Umbilical cord (tissue), 2 donors: ENCODE results near the gene ZIM2. TPM values are rescaled to one million over a fixed set of nuclear protein-coding genes. Genes with fewer than 3 reads are reported as not detected.

Experiments used
- DNase-seq: peaks from one replicate; pipeline ENCODE4 v3.0.0-alpha.2; 2015; ENCODE audit warnings: low spot score
- total RNA-seq: library from RNA; depleted of rRNA; stranded (reverse); fragments of >200 nt; gene quantifications from one replicate; pipeline ENCODE4 v1.2.3, GENCODE V29; 2014; ENCODE audit warnings: low replicate concordance; ENCODE audit not compliant: insufficient read depth

The ZIM2 gene
- total RNA-seq, 1 donor from 2014 or later: 24.1 TPM

DNA sequence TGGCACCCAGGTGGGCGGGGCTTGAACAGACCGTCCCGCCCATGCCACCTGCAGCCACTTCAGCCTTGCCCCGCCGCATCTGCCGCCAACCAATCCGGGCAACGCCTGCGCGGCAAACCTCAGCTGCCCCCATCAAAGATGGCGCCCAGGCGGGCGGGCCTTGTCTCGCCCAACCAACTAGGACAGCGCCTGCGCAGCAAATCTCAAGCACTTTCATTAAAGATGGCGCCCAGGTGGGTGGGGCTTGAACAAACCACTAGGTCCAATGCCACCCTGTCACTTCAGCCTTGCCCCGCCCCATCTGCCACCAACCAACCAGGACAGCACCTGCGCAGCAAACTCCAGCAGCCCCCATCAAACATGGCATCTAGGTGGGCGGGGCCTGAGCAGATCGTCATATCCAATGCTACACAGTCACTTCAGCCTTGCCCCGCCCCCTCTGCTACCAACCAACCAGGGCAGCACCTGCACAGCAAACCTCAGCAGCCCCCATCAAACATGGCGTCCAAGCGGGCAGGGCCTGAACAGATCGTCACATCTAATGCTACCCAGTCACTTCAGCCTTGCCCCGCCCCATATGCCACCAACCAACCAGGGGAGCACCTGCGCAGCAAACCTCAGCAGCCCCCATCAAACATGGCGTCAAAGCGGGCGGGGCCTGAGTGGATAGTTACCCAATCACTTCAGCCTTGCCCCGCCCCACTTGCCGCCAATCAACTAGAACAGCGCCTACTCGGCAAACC, 1.4 kb downstream of the ZIM2 start:
- DNase-seq: peak; percentile 99

DNA sequence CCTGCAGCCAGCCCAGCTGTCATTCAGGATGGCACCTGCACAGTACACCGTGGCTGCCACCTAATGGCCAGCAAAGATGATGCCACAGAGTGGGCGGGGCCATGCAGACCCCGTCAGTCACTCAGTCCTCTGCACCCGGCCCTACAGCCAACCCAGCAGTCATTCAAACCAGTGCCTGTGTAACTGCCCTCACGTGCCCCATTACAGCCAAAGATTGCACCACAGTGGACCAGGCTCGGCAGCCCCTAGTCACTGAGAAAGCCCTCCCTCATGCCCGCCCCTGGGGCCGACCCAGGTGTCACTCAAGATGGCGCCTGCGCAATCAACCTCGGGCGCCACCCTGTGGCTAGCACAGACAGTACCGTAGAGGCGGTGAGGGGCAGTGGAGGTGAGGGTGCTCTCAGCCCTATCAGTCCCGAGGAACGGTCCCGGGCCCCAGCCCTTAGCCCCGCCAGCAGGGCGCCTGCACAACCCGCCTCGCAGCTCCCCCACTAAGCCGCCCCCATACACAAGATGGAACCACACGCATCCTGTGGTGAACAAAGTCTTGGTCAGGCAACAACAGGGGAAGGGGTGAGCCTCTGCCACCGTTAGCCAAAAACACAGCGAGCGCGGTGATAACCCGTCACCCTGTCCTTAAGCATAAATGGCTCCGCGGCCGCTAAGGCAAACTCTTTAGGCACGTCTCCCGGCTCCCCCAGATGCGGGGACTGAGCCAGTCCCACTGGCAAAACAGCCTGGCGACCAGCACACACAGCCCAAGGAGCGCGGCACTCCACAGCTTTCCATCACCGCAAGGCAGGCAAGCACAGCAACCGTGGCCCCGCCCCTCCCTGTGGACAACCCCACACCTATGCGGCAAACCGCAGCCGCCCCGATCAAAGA, 2.3 kb downstream of the ZIM2 start:
- DNase-seq: peak; percentile 69

DNA sequence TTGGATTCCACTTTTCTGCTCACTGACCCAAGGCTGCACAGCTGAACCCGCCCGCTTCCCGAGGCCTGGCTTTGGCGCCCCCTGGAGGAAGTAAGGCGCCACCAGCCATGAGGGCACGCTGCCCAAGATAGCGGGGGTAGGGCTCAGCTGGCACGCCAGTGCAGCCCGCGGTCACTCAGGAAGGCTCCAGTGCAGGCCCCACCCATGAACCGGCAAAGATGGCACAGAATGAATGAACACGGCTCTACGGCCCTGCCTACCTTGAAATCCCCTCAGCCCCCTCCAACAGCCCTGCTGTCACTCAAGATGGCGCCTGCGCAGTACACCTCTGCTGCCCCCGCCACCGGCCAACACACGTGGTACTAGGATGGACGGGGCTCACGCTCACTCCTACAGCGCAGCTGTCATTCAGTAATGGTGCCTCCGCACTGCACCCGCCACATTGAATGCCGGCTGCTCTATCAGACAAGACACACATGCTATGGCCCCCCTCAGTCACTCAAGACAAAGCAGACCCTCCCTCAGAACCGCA, 3.0 kb downstream of the ZIM2 start:
- peak; percentile 83 for DNase-seq

DNA sequence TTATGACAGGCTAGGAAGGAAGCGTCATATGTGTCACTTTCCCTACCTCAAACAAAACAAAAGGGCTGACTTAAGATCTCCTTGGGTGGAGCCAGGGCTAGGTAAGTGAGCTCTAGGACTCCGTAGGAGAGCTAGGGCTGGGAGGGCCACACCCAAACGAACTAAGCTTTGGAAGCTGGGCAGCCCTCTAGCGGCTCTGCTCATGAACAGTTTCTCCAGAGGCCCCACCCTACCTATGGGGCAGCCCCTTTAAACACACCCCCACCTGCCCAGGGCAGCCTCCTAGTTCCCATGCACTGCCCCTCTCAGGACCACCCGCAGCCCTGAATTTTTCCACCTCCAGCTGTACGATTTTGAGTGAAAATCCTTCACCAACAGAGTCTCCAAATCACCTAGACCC, 3.5 kb downstream of the ZIM2 start:
- peak; percentile 38 for DNase-seq

DNA sequence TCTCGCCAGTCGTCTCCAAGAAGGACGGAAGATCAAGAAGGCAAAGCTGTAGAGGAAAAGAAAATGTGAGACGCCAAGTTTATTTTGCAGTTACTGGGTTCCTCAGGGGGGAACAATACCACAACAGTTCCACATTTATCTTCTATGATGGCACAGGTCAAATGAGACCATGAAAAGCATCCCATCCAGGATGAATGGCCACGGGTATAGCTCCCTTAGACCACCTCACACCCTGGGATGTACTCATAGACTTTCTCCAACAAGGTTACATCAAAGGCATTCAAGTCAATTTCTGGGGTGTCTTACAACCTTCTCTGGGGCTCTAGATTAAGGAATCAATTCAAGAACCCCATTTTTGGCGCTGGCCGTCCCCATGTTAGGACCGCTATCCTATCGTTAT, 4.5 kb downstream of the ZIM2 start:
- DNase-seq: no peak

DNA sequence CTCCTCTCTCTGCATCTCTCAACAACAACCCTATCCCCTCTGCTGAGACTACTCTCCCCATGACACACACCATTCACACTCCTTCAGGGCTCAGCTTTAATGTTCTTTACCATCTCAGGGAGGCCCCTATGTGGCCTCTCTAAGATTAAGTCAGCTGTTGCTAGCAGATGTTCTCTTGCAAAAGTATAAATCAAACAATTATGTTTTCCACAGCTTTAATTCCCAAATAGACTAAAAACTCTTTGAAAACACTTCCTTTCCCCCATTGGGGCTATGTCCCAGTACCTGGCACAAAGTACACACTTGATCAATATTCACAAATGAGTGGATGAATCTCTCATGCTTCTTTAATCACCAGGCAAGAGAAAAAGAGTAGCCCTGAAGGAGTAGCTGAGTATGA, 5.1 kb downstream of the ZIM2 start:
- peak; percentile 73 for DNase-seq

DNA sequence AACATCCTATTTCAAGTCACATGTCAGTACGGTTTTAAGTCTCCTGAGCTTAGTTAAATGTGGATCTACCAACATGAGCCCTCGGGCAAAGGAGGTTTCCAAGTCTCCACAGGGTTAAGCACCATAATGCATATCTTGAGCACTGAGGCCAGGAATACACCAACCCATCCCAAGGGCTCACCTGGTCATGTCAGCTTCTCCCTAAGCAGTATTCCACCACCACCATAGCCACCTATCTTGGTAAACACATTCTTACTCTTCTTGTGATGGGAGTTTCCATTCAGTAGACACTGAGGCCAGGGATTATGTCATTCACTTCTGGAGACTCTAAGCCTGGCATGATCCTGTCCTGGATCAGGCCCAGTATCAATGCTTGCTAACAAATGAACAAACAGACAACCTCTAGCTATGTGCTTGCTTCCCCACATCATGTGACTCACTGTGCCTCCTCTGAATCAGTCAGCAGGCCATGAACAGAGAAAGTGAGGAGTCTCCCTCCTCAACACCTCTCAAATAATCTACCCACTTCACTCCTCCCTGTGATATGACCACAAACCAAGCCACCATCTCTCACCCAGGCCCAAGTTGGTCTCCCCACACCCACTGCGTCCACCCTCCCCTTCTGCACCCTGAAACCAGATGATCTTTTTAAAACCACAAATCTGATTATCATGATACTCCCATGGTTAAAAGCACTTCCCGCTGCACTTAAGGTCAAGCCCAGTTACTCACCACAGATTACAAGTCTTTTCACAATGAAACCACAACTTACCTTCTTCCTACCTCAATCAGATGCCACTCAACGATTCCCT, 5.8 kb downstream of the ZIM2 start:
- peak; percentile 68 for DNase-seq

DNA sequence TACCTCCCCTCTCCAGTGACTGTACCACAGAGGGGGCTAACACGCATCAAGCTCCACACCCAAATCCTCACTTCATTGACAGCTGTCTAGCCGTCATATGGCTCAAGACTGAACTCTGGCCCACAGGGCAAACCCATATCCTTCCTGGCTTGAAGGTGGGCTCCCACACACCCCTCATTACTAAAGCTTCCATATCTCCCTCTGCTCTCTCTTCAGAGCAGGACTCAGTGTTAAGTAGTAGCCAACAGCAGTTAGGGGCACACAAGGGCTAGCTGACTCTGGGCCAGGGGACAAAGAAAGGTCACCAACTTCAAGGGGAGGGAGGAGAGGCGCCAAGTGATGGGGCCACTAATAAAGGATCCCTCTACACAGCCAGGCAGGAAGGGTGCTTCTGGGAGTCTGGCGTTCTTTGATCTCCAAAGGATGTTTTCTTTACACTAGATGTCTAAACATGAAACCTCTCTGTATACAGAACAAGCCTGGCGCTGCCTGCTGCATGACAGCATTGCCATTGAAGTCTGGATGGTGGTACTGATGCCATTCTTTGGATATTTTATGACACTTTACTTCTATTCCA, 8.1 kb downstream of the ZIM2 start:
- no peak for DNase-seq

DNA sequence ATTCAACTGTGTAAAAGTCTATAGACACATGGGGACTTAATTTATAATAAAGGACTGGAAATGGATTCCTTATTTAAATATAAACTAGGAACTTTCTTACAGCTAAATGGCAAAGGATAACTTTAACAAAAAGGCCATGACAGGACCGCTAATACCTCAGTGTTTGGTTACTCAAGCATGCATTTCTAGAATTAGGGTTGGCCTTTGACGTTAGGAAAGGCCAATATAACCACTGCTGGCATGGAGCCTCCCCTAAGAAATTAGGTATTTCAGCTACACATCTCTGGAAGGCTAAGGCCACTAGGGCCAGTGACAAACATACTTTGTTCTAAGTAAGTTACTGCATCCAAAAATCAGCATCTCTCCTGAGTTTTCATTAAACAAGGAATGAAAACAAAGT, 9.3 kb downstream of the ZIM2 start:
- DNase-seq: no peak

DNA sequence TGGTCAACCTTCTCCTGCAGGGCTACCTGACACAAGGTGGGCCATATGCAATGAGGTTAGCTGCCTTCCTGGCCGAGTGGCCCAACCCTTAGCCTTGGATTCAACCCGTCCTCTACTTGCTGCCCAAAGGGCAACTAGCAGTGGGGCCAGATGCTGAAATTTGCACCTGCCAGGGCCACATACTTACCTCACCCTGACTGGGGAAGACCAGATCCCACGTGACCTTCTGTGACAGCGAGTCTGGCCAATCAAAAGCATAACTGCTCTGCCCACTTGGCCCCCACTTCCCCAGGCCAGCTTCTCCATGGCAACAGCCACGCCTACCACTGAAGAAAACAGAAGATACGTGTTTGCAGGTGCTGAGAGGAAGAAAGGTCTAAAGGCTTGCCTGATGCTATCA, 10.9 kb downstream of the ZIM2 start:
- no peak for DNase-seq

DNA sequence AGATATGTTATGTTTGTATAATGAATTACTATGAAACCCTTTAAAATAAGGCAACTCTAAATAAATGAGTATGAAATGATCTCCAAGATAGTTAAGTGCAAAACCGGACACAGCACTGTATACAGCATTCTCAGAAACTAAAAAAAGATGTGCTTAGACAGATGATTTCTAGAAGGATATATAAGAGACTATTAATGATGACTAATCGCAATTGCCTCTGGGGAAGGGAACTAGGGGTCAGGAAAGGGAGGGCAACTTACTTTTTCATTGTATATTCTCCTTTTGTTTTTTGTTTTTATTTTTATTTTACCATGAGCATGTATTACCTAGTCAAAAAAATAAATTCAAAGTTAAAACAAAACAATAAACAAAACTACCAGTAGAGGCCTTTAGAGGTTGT, 12.8 kb downstream of the ZIM2 start:
- DNase-seq: no peak

DNA sequence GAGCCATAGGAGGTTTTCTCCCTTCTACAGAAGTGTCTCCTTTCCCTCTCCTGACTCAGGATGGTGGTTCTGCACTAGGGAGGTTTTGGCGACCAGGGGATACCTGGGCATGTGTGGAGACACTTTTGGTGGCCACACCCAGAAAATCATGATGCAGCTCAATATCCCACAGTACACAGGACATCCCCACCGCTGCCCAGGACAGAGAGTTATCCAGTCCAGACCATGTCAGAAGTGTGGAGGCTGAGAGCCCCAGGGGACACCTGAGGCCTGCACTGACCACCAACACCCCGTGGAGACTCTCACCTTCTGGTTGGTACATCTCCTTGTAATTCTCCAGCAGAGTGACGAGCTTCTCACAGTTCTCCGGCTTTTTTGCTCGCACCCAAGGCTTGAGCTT, 16.6 kb downstream of the ZIM2 start:
- no peak for DNase-seq

DNA sequence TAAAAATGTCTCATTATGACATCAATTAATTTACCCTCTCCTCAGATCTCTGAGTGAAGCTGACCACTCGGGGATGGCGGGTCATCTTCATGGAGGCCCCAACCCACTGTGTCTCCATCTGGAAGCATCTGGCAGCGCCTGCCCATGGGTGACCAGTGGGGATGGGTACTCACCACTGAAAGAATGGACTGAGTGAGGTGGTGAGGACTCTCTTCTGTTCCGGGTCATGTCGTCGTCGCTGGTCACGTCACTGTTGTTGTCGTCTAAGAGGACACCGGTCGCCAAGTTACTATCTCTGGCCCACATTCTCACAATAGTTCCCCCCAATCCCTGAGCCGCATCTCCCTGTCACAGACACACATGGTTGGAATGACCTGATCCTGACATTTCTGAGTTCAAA, 17.1 kb downstream of the ZIM2 start:
- no peak for DNase-seq

DNA sequence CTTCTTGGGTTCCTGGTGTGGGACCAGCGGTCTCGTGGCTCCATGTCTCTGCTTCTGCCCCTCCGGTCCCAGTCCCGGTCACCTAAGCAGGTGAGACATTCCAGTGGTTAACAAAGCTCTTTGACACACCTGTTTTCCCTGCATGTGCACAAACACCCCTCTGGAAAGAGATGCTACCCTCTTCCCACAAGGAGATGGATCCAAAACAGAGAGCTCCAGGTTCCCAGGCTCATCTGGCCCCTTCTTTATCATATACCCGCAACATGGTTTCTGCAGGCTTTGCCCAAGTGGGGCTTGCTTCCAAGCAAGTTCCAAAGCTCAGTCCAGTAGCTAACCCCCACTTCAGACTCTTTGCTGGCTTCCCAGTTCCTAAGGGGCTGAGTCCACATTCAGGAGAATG, 17.8 kb downstream of the ZIM2 start:
- DNase-seq: no peak

DNA sequence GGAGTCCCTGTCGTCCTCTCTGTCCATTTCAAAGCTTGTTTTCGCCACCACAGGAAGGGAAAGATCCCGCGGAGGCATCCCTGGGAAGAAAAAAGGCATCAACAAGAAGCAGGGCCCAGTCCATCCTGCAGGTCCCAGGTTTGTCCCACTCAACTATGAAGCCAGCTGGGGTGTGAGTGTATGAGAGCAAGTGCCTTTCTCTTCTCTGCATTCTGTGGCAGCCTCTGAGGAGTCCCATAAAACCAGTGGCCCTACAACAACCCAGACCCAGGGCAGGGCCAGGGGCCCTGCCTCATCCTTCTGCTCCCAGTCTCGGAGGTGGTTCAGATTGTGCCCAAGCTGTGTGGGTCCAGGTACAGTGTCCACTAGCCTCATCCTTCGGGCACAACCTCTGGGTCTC, 18.9 kb downstream of the ZIM2 start:
- no peak for DNase-seq

DNA sequence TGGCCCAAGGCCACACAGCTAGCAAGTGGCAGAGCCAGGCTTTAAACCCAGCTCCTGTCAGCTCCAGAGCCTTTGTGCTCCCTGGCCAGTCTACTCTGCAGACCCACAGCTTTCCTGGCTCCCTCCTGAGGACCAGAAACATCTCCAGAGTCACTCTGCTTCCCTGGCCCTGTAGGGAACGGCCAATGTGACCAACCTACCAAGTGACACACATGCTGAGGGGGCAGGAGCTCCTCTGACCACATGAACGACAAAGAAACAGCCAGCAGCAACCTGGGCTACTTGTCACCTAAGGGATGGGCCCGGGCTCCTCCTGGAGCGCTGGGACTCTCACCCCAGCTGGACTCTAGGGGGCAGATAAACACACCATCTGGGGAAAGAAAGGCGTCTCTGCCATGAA, 19.3 kb downstream of the ZIM2 start:
- DNase-seq: no peak

DNA sequence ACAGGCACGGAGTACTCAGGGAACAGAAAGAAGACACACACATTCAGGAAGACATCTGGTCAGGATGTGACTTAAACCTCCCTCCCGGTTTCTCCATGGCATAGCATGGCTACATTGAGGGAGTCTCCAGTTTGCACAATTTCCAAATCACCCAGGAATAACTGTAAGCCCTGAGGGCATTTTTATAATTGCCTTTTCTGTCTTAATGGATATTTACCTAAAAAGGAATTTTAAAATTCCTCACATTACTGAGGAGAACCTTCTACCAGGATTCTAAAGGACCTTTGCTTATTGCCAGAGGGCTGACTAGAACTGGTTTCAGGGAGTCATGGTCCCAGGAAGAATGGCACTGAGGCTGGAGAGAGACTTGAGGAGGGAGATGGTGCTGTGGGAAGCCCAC, 21.4 kb downstream of the ZIM2 start:
- DNase-seq: no peak

DNA sequence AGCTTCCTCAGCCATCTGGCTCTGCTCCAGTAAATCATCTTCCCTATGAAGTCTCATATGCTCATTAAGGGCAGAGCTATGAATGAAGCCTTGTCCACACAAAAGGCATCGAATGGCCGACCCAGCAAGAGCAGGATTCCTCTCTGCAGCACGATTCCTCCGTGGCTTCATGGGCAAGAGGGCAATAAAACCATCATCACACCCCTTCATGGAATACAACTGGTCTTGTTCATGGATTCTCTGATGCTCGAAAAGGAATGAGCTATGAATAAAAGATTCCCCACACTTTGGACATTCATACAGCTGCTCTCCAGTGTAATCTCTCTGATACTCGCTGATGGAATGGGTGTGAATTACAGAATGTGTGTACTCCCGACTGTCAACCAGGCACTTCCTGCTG, 25.9 kb downstream of the ZIM2 start:
- DNase-seq: no peak

DNA sequence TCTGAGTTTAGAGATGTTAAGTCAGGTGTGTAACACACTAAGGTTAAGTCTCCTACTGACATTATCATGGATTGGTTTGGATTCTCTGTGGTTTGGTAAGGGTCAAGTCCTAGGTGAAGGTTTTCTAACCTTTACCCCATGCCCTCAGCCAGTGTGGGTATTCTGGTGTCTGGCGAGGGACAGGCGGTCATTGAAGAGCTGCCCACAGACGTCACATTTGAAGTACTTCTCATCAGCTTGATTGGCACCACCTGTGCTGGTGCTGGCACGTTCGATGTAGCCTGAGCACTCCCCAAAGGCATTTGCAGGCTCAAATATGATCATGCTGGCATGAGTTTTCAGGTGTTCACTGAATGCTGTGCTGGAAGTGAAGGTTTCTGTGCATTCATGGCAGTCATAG, 27.0 kb downstream of the ZIM2 start:
- DNase-seq: no peak

DNA sequence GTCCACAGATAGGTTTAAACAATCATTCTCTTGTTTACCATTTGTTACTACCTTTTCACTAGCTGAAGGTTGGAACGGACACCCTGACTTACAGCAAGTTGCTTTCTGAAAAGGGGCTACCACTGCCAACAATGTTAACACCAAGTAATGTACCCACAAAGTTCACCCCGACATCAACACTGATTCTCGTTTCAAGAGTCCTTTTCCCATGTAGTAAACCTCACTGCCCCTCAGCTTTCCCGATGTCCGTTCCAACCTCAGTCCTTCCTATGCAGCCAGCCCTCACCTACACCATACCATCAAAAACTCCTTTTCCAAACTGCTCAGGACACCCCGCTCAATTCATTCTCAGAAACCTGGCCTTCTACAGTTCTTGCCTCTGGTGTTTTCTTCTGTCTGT, 29.0 kb downstream of the ZIM2 start:
- DNase-seq: no peak

DNA sequence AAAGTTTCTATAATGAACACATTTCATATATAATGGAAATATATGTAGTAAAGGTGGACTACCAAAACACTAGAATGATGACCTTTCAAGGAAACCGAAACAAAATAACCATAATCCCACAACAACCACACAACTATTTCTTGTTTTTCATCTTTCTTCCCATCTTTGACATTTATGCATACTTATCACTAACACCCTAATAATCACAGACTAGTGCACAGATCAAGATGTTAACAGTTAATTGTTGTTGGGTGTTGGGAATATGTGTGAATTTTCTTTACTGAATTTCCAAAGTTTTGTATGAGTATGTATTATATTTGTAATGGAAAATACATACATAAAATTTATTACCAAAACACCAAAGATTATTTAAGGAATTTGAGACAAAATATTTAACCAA, 30.3 kb downstream of the ZIM2 start:
- no peak for DNase-seq
